GM12878 (cell line): ENCODE results near the gene TBL1XR1. TPM values are rescaled to one million over a fixed set of nuclear protein-coding genes. Genes with fewer than 3 reads are reported as not detected.
"Not testable (repeated sequence)": the region's sequence is repeated elsewhere in the genome, so short reads cannot be mapped to it uniquely, and the experiment has no call there.

Experiments
- ATAC-seq: fragments of 200-7000 bp; cut with Tn5 transposase; 3 replicates; pipeline ENCODE4 v1.9.1; 2020; ENCODE audit warnings: mild to moderate bottlenecking, moderate library complexity
- BruUV-seq: library from RNA; stranded (reverse); fragments of 400-500 nt; replicated peaks from 2 replicates; lab custom pipeline; 2021; lab: Mats Ljungman, UMichigan
- CTCF ChIA-PET: fragments of 300-600 bp; sonication (Branson Sonifier 250); formaldehyde crosslinking; extraction: SDS; loops from one replicate; lab custom pipeline; 2021; ENCODE audit warnings: inconsistent platforms; lab: Yijun Ruan, JAX
- POLR2A ChIA-PET: fragments of 350-600 bp; formaldehyde crosslinking; extraction: SDS; loops from one replicate; lab custom pipeline; 2021; ENCODE audit warnings: inconsistent platforms; lab: Charles Lee
- RAD21 ChIA-PET: fragments of 300-600 bp; sonication (Branson Sonifier 250); formaldehyde crosslinking; loops from one replicate; lab custom pipeline; 2023; ENCODE audit warnings: antibody characterized with exemption; ENCODE audit not compliant: unreplicated experiment; lab: Charles Lee
- SMC1A ChIA-PET: fragments of 300-600 bp; sonication (Branson Sonifier 250); formaldehyde crosslinking; loops from one replicate; lab custom pipeline; 2023; ENCODE audit not compliant: unreplicated experiment, uncharacterized antibody; lab: Charles Lee
- DNase-seq: peaks from one replicate; pipeline ENCODE4 v3.0.0-alpha.2; 2011; ENCODE audit warnings: low read depth, low spot score
- FAIRE-seq: peaks from 3 replicates; lab custom pipeline; 2011; peaks lifted over from hg19 to GRCh38; lab: Jason Lieb, UNC
- H2AFZ ChIP-seq: 2 replicates; pipeline ENCODE4 v1.6.0; 2011; ENCODE audit warnings: low read depth, low read length, control low read depth; ENCODE audit not compliant: control insufficient read depth
- H3K27ac ChIP-seq: 2 replicates; pipeline ENCODE4 v1.5.1; 2011; ENCODE audit warnings: control low read depth; ENCODE audit not compliant: control insufficient read depth, insufficient read depth
- H3K27me3 ChIP-seq, 2 experiments: replicated peaks in 1 of 2; 2 replicates each; pipeline versions ENCODE4 v1.6.0 to v1.6.1; 2011; ENCODE audit warnings: low read length in 1 of 2; ENCODE audit not compliant: control insufficient read depth in 2 of 2, insufficient read depth in 2 of 2
- H3K36me3 ChIP-seq, 2 experiments: 2 replicates each; pipeline ENCODE4 v1.5.1; 2011; ENCODE audit warnings: low read length in 1 of 2; ENCODE audit not compliant: control insufficient read depth in 2 of 2, insufficient read depth in 2 of 2
- H3K4me1 ChIP-seq: 2 replicates; pipeline ENCODE4 v1.6.1; 2011; ENCODE audit warnings: mild to moderate bottlenecking, low read length, moderate library complexity, mixed read lengths; ENCODE audit not compliant: control insufficient read depth, insufficient read depth
- H3K4me2 ChIP-seq: 2 replicates; pipeline ENCODE4 v1.6.0; 2011; ENCODE audit warnings: control low read depth; ENCODE audit not compliant: control insufficient read depth, insufficient read depth
- H3K4me3 ChIP-seq: fragments of 200-600 bp; sonication (generic); 2 replicates; pipeline ENCODE4 v1.5.1; 2016
- H3K79me2 ChIP-seq: 2 replicates; pipeline ENCODE4 v1.6.0; 2011; ENCODE audit warnings: low read length; ENCODE audit not compliant: control insufficient read depth, insufficient read depth
- H3K9ac ChIP-seq: 2 replicates; pipeline ENCODE4 v1.8.0; 2011; ENCODE audit warnings: low read length, control low read depth, mixed read lengths; ENCODE audit not compliant: control insufficient read depth, insufficient read depth
- H3K9me3 ChIP-seq: replicated peaks from 3 replicates; pipeline ENCODE4 v1.5.1; 2011; ENCODE audit warnings: mild to moderate bottlenecking, low read length; ENCODE audit not compliant: control insufficient read depth, insufficient read depth
- H4K20me1 ChIP-seq: 2 replicates; pipeline ENCODE4 v1.6.0; 2011; ENCODE audit not compliant: control insufficient read depth, insufficient read depth
- BHLHE40 ChIP-seq, 2 experiments: fragments of 450-650 bp in 1 of 2; IDR thresholded peaks; 2 replicates each; pipeline ENCODE4 v1.6.1; 2011 to 2017; ENCODE audit warnings: low read depth in 2 of 2, borderline replicate concordance in 1 of 2, improper control_type of control experiment in 1 of 2, low read length in 1 of 2, mild to moderate bottlenecking in 1 of 2
- RUNX3 ChIP-seq: IDR thresholded peaks from 2 replicates; pipeline ENCODE4 v1.6.1; 2012; ENCODE audit warnings: low read length, inconsistent platforms
- SPI1 ChIP-seq: IDR thresholded peaks from 2 replicates; pipeline ENCODE4 v1.6.1; 2011; ENCODE audit warnings: low read depth, mild to moderate bottlenecking, low read length, moderate library complexity, borderline replicate concordance; ENCODE audit not compliant: insufficient read depth
- TCF3 ChIP-seq: IDR thresholded peaks from 2 replicates; pipeline ENCODE4 v1.6.1; 2012; ENCODE audit warnings: low read depth, mild to moderate bottlenecking, low read length, borderline replicate concordance; ENCODE audit not compliant: insufficient read depth
- WGBS: methylation state at CpG from one replicate; pipeline ENCODE4 v1.1.6; 2016; ENCODE audit warnings: low lambda C conversion rate; ENCODE audit not compliant: insufficient replicate concordance, insufficient coverage; ENCODE audit errors: missing lambda C conversion rate; 5-methylcytosine and 5-hydroxymethylcytosine counted together
- in situ Hi-C: fragments of 300-500 bp; cut with MboI; formaldehyde crosslinking; loops from 9 replicates; pipeline ENCODE4 v1.14.3; 2018; ENCODE audit warnings: mixed read lengths
- intact Hi-C: fragments of 100-400 bp; cut with micrococcal nuclease; formaldehyde crosslinking; loops from one replicate; pipeline ENCODE4 v1.14.2; 2022; ENCODE audit not compliant: unreplicated experiment
- polyA plus RNA-seq, 11 experiments: library from polyadenylated mRNA; depleted of rRNA in 4 of 11; unstranded in 6 of 11; stranded (reverse) in 5 of 11; fragments of >200 nt; fragmentation: Nextera tagmentation in 4 of 11; fragmentation: Illumina TruSeq in 1 of 11; extraction: Ambion mirVana in 4 of 11; extraction: Trizol in 1 of 11; gene quantifications; 1 replicate in 1 of 11; 2 replicates in 10 of 11; pipeline versions ENCODE4 v1.2.1 to v1.2.3, GENCODE V29; 2011 to 2016; ENCODE audit warnings: inconsistent platforms in 2 of 11, missing spikeins in 2 of 11, low read depth in 1 of 11
- total RNA-seq, 4 experiments: library from RNA; depleted of rRNA in 3 of 4; stranded (reverse); fragments of >200 nt in 3 of 4; fragmentation: Illumina TruSeq in 1 of 4; extraction: Trizol in 1 of 4; gene quantifications; 2 replicates each; pipeline versions ENCODE4 v1.2.1 to v1.2.3, GENCODE V29; 2013 to 2021
- TF ChIP-seq, protein P1 (sequence below): fragments of 450-650 bp; IDR thresholded peaks from 2 replicates; pipeline ENCODE4 v1.6.1; 2016; ENCODE audit warnings: mild to moderate bottlenecking
- TF ChIP-seq, protein P2 (sequence below): IDR thresholded peaks from 2 replicates; pipeline ENCODE4 v1.6.1; 2012; ENCODE audit warnings: mild to moderate bottlenecking, low read depth, low read length

Gene TBL1XR1
- total and polyA plus RNA-seq, 10 of the 15 experiments (the other 5 are each of a cell fraction or from before 2014, with no cell fraction given) = 13.0 to 115 (median 60.4) TPM

DNA sequence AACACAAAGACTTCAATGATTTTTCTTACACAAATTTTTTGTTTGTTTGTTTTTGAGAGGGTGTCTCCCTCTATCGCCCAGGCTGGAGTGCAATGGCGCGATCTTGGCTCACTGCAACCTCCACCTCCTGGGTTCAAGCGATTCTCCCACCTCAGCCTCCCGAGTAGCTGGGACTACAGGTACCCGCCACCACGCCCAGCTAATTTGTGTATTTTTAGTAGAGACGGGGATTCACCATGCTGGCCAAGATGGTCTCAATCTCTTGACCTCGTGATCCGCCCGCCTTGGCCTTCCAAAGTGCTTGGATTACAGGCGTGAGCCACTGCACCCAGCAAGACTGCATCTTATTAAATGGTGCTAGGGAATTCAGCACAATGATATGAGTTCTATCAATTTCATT is 4.0 kb downstream of the TBL1XR1 start:
- in situ Hi-C loops, H3K4me1 ChIP-seq, H3K4me2 ChIP-seq, H3K27me3 ChIP-seq, H3K9me3 ChIP-seq, H3K4me3 ChIP-seq, H3K27ac ChIP-seq, FAIRE-seq, BruUV-seq, H3K36me3 ChIP-seq, H2AFZ ChIP-seq, DNase-seq: not testable (repeated sequence)
- 96% methylated on average over 12 of the region's 12 CpGs for WGBS
- peaks cover 77% of the 10 kb centered on the region for H3K79me2 ChIP-seq
- ChIA-PET POLR2A (interaction anchor here (1.0 kb wide), 1 partner anchor 44 kb away, joined by 5 read pairs; no protein-coding TSS in a partner anchor), CTCF (interaction anchor here (4.0 kb wide), 1 partner anchor 47 kb away, joined by 13 read pairs; no protein-coding TSS in a partner anchor), RAD21 (interaction anchor here (1.1 kb wide), 1 partner anchor 83 kb away, joined by 6 read pairs; no protein-coding TSS in a partner anchor)
- intact Hi-C loops = loop anchor here (5.0 kb wide), 1 partner anchor 584 kb away; no protein-coding TSS in a partner anchor
- TF ChIP-seq, protein P1, sequence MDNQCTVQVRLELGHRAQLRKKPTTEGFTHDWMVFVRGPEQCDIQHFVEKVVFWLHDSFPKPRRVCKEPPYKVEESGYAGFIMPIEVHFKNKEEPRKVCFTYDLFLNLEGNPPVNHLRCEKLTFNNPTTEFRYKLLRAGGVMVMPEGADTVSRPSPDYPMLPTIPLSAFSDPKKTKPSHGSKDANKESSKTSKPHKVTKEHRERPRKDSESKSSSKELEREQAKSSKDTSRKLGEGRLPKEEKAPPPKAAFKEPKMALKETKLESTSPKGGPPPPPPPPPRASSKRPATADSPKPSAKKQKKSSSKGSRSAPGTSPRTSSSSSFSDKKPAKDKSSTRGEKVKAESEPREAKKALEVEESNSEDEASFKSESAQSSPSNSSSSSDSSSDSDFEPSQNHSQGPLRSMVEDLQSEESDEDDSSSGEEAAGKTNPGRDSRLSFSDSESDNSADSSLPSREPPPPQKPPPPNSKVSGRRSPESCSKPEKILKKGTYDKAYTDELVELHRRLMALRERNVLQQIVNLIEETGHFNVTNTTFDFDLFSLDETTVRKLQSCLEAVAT = 0 out of 2 replicates have a peak, but pooled peaks have one; percentile 33
- TF ChIP-seq, all 136 proteins: peak for 1; not testable (repeated sequence) for 135
- H4K20me1 ChIP-seq, H3K9ac ChIP-seq, ATAC-seq: not testable (repeated sequence)
- SMC1A ChIA-PET = interaction anchor here (1.0 to 3.3 kb wide), 10 partner anchors 8 to 195 kb away, joined by 3 to 15 read pairs (median 4); no protein-coding TSS in a partner anchor

DNA sequence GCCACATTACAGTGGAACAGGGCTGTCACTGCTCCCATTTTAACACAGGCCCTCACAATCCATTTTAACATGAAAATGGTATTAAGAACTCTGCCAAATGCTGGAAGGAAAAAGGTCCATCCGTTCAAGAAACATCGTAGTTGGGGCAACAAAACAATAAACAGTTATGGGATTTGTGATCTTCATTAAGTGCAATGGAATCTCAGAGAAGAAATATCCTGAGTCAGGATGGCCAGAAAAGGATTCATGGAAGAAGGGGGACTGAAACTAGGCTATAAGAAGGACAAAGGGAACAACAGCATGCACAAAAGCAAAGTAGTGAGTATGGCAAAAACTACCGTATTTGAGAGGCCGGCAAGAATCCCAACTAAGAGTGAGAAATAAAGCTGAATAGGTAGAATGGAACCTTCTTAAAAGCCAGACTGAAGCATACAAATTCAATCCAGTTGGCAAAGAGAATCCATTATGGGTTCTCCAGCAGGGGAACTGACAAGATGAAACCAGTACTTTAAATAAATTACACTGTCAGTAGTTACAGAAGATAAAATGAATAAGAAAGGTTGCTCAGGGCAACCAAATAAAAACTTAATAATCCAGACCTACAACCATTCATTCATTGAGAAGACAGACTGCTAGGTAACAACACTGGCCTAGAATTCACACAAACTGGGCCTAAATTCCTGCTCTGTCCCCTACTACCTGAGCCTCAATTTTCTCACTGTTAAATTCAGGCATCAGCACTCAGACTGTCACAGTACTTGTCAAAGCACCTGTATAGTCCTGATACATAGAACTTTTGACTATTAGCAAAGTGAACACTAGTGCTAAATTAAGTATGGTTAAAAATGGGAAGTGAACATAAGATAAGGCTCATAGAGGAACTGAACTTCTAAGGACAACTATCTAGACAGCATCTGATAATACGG is 6.3 kb downstream of the TBL1XR1 start:
- FAIRE-seq (no peak), ATAC-seq (peak; percentile 56), DNase-seq (no peak)
- BruUV-seq = no TSS peak
- Histone ChIP-seq H3K9me3 (no peaks in the 10 kb centered on the region), H3K79me2 (peaks cover 90% of the 10 kb centered on the region), H2AFZ (no peak overlapping the region), H3K36me3 (no peaks in the 10 kb centered on the region), H3K4me1 (peaks cover 3% of the 10 kb centered on the region; the same call in 1 of the 2 replicates), H3K27me3 (no peaks in the 10 kb centered on the region), H3K4me2 (peak overlapping the region; percentile 54), H3K9ac (no peak overlapping the region), H3K27ac (no peak overlapping the region), H3K4me3 (peak overlapping the region; percentile 42), H4K20me1 (no peaks in the 10 kb centered on the region)
- POLR2A ChIA-PET = no interaction called here
- WGBS = 63% methylated on average over 5 of the region's 5 CpGs
- CTCF ChIA-PET = no interaction called here
- in situ Hi-C loops = no loop called here
- TF ChIP-seq TCF3 (no peak), RUNX3 (0 out of 2 replicates have a peak, but pooled peaks have one; percentile 7), BHLHE40 (IDR thresholded peaks at IDR 0.05; ENCODE audit: borderline replicate concordance in 1 of 2, low read depth in 2 of 2, low read length in 1 of 2) (no peak), SPI1 (peak; percentile 75)
- TF ChIP-seq, protein P2, sequence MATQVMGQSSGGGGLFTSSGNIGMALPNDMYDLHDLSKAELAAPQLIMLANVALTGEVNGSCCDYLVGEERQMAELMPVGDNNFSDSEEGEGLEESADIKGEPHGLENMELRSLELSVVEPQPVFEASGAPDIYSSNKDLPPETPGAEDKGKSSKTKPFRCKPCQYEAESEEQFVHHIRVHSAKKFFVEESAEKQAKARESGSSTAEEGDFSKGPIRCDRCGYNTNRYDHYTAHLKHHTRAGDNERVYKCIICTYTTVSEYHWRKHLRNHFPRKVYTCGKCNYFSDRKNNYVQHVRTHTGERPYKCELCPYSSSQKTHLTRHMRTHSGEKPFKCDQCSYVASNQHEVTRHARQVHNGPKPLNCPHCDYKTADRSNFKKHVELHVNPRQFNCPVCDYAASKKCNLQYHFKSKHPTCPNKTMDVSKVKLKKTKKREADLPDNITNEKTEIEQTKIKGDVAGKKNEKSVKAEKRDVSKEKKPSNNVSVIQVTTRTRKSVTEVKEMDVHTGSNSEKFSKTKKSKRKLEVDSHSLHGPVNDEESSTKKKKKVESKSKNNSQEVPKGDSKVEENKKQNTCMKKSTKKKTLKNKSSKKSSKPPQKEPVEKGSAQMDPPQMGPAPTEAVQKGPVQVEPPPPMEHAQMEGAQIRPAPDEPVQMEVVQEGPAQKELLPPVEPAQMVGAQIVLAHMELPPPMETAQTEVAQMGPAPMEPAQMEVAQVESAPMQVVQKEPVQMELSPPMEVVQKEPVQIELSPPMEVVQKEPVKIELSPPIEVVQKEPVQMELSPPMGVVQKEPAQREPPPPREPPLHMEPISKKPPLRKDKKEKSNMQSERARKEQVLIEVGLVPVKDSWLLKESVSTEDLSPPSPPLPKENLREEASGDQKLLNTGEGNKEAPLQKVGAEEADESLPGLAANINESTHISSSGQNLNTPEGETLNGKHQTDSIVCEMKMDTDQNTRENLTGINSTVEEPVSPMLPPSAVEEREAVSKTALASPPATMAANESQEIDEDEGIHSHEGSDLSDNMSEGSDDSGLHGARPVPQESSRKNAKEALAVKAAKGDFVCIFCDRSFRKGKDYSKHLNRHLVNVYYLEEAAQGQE = no peak
- intact Hi-C loops = loop anchor here (5.0 kb wide), 1 partner anchor 586 kb away; no protein-coding TSS in a partner anchor
- RAD21 ChIA-PET = no interaction called here
- SMC1A ChIA-PET = interaction anchor here (0.9 kb wide), 1 partner anchor 171 kb away, joined by 3 read pairs; no protein-coding TSS in a partner anchor
